GM08714 (cell line): ENCODE measurements around the gene DNMT3A.

Experiments used
- H3K4me3 ChIP-seq: fragments of 200-500 bp; sonication (Bioruptor generic); 2 replicates; pipeline ENCODE4 v1.5.1; 2014; ENCODE audit warnings: mild to moderate bottlenecking, low read length, inconsistent platforms
- ZNF274 ChIP-seq: IDR thresholded peaks from 2 replicates; pipeline ENCODE4 v1.6.1; 2012; ENCODE audit warnings: mild to moderate bottlenecking, low read depth, low read length

The DNMT3A gene

GRCh38 chr2:25343187-25343825 lies 1.6 kb upstream of the DNMT3A start:
- no peak for TF ChIP-seq ZNF274
- H3K4me3 ChIP-seq = no peak overlapping the region

- no peak for TF ChIP-seq ZNF274
- peak overlapping the region; percentile 94 for H3K4me3 ChIP-seq
Observed at GRCh38 chr2:25342372-25343186, 854 bp upstream of the DNMT3A start.

GRCh38 chr2:25341011-25341727 lies 556 bp downstream of the DNMT3A start:
- peak overlapping the region; percentile 94 for H3K4me3 ChIP-seq
- no peak for TF ChIP-seq ZNF274

GRCh38 chr2:25340181-25340921 lies 1.4 kb downstream of the DNMT3A start:
- TF ChIP-seq ZNF274 = no peak
- peak overlapping the region; percentile 68 for H3K4me3 ChIP-seq

GRCh38 chr2:25339791-25340180 lies 1.9 kb downstream of the DNMT3A start:
- H3K4me3 ChIP-seq = no peak overlapping the region; the same call in 1 of the 2 replicates
- TF ChIP-seq ZNF274 = no peak

GRCh38 chr2:25339211-25339674 lies 2.5 kb downstream of the DNMT3A start:
- no peak for TF ChIP-seq ZNF274

GRCh38 chr2:25338401-25338800 lies 3.3 kb downstream of the DNMT3A start:
- TF ChIP-seq ZNF274 = no peak
- H3K4me3 ChIP-seq = no peak overlapping the region

More at GRCh38 chr2:25339211-25339674, 2.5 kb downstream of the DNMT3A start:
- H3K4me3 ChIP-seq = no peak overlapping the region

GRCh38 chr2:25337891-25338290 lies 3.8 kb downstream of the DNMT3A start:
- no peak overlapping the region for H3K4me3 ChIP-seq
- no peak for TF ChIP-seq ZNF274

- TF ChIP-seq ZNF274 = no peak
- no peak overlapping the region for H3K4me3 ChIP-seq
Observed at GRCh38 chr2:25337276-25337675, 4.4 kb downstream of the DNMT3A start.

- H3K4me3 ChIP-seq = no peak overlapping the region
- TF ChIP-seq ZNF274 = no peak
Observed at GRCh38 chr2:25336383-25336841, 5.3 kb downstream of the DNMT3A start.

GRCh38 chr2:25335971-25336370 lies 5.8 kb downstream of the DNMT3A start:
- no peak overlapping the region for H3K4me3 ChIP-seq
- no peak for TF ChIP-seq ZNF274

- no peak for TF ChIP-seq ZNF274
Observed at GRCh38 chr2:25335204-25335603, 6.5 kb downstream of the DNMT3A start.

GRCh38 chr2:25334482-25334881 lies 7.2 kb downstream of the DNMT3A start:
- no peak for TF ChIP-seq ZNF274

More at GRCh38 chr2:25335204-25335603, 6.5 kb downstream of the DNMT3A start:
- H3K4me3 ChIP-seq = no peak overlapping the region

GRCh38 chr2:25333981-25334380 lies 7.7 kb downstream of the DNMT3A start:
- H3K4me3 ChIP-seq = no peak overlapping the region
- TF ChIP-seq ZNF274 = no peak

More at GRCh38 chr2:25334482-25334881, 7.2 kb downstream of the DNMT3A start:
- H3K4me3 ChIP-seq = no peak overlapping the region
